Retina (tissue), 1 donor: ENCODE data around the gene CAD.

ENCODE experiments used
- DNase-seq: peaks from one replicate; pipeline ENCODE4 v3.0.0-alpha.2; 2016

CAD gene

DNA sequence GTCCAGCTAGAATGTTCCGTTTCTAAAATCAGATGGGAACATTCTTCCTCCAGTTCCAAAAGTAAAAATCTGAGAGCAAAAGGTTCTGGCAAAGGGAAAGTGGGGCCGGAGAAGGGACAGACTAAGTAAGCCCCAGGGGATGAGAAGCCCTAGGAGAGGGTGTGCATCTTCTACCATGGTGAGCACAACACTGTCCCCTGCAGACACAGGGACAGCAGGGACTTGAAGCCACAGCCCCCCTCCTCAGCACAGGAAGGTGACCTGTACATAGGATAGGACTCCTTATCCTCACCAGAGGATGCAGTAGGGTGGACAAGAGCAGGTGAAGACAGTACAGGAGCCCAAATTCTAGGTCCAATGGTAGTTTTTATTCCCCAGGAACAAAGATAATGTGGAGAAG is 17.9 kb upstream of the CAD start:
- DNase-seq = no peak

DNA sequence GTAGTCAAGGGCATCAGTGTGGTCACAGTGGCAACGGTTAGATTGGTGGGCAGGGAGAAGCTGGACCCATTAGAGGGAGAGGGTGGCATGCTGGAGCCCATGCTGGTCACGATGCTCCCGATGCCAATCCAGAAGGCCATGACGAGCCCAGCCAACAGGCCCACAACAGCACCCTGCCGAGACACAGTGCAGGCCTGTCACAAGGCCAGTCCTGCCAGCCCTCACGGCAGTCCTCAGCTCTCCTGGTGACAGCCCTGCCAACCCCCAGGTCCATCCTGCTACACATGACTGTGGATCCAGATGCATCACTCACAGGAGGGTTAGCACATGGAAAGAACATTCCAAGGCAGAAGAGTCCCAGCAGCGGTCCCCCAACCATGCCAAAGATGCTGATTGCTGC is 15.5 kb upstream of the CAD start:
- no peak for DNase-seq

DNA sequence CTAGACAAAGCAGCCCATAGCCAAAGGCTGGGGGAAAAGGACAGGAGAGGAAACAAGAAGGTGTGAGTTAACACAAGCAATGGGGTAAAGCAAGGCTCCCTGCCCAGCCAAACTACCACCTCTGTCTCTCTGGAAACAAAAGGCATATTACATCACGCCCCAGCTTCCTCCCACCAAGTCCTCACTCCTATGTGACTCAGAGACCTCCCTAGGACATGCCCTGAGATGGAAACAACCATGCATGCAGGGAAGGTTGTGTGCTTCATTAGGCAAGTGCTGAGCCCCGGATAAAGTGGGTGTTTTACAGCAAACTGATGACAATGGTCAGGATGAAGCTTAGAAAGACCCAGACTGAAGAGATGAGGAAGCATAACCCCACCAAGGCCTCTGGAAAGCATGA is 14.3 kb upstream of the CAD start:
- DNase-seq = no peak

DNA sequence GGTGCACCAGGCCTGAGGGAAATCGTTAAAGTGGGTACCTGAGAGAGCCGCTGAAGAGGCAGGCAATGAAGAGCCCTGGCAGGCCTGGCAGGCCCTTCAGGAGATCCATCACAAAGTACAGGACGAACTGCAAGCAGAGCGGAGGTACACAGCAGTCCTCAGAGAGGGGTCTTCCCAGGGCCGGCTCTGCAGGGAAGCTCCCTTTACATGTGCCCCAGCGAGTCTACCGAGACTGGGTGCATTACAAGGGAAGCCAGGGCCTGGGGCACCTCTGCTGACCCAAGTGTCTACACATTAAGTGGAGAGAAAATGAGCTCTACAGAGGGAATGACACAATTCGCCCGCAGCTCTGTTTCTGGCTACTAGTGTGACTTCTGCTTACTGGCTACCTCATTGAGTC is 13.4 kb upstream of the CAD start:
- DNase-seq = no peak

DNA sequence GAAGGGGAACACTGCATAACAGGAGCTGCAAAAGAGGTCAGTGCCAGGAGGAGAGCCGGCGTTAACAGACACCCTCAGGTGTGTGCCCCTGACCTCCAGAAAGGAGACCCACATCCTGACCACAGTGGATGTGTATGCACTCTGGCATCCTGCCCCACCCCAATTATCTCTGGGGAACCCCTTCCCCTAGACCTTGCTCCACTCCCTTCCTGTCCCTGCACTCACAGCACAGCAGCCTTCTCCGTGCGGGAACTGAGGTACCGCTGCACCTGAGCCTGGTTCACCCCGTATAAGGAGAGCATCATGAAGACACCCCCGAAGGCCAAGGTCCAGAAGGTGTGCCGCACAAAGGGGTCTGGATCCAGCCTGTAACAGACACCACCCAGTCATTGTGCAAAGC is 12.6 kb upstream of the CAD start:
- no peak for DNase-seq

DNA sequence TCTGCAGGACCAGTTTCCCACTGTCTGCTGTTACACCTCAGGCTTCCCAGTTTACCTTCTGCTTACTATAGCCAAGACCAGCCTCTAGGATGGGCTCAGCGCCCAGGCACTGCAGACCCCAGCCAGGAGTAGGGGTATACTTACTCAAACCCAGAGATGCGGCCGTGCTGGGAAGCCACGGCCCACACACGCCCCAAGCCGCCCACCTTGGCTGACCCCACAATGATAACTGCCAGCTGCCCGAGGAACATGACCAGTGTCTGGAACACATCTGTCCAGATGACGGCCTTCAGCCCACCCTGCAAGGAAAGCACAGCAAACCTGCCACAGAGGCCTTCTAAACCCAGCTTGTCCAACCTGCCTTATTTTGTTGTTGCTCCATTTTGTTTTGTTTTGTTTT is 12.0 kb upstream of the CAD start:
- no peak for DNase-seq

DNA sequence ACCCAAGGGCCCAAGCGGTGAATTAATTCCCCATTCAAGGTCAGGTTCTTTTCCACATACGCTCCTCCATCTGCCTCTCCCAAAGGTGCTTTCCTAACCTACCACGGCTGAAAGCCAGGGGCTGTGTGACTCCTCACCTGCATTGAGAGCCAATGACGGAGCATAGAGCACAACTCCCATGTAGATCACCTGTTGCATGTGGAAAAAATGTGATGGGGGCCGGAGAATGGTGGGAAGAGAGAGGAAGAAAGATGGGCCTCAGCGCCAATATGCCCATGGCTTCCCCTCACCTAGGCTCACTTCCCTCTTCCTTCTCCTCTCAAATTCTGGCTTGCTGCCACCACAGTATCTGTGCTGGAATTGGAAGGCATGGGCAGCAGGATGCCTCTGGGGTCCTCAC is 10.8 kb upstream of the CAD start:
- DNase-seq = no peak

DNA sequence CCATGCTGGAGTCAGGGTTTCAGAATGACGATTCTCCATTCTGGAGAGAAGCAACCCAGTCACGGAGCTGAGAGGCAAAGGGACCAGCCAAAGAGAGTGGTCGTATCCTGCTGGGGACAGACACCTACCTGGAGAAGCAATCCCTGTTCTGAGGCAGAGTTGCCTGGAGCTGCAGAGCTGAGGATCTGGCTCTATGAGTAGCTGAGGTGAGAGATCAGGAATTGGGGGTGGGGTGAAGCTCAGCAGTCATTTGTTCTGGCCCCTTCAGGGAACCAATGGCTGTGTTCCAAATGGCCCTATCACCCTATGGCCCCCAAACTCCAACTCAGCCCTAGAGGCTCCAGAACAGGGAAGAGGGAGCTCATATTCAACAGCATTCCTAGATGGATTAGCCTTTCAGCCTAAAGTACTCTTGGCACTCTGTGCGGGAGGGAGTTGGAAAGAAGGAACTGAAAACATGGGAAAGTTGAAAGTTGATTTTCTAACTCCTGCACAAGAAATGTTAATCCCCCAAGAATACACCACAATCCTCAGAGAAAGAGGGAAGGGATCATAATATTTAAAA is 8.6 kb upstream of the CAD start:
- DNase-seq = no peak

DNA sequence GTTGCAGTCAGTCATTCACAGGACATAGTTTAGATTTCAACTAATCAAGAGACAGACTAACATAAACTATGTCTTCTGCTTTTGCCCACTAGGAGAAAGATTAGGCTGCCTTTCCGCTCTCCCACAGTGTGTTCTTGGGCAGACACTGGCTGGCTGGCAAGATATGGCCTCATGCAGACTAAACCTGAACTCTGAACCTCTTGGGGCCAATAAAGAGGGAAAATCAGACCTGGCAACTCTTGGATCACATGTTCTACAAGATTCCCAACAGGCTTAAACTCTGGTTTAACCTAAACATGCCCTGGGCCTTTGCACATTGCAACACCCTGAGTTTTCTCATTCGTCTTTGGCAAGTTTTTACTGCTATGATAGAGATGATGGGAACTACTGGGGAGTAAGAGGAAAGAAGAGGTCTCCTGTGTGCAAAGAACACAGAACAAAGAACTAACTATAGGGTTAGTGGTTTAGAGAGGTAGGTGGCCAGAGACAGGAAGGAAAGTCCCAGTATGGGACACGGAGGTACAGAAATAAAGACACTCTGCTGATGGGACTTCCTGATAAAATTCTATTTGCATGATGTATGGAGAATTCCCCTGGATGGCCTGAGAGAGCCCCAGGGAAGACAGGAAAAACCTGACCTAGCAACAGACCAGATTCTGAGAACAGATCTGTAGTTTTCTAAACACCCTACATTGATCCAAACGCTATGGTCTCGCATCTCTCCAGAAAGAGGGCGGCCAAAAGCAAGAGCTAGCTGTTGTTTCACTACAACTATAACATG is 7.4 kb upstream of the CAD start:
- no peak for DNase-seq

DNA sequence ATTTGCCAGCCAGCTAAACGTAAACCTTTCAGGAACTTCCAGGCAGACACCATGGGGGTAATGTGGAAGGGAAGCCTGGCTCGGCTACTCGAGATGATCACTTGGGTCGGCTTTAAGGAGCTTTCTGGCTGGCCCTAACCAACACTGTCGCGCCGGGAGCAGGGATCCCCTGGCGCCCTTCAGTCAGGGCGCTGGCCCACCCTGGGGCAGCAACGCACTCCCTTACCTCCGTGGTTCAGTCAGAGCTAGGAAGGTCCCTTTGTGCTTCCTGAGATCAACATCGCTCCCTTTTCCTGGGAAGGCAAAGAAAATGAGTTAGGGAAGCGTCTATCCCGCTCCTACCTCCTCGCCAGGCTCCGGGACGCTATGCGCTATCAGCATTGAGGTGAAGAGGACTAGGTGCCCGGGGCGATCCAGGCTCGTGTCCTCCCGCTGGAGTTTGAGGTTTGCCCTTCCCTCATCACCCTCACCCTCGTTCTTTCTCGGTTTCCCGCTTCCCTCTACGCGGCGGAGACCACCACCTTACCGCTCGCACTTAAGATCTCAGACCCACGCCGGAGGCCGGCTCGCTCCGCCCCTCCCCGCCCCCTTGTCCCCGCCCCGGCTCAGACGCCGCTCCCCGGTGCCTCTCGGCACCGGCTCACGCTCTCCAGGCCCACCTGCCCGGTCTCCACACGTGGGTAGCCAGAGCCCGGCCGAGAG is 5.8 kb upstream of the CAD start:
- DNase-seq = peak; percentile 74

DNA sequence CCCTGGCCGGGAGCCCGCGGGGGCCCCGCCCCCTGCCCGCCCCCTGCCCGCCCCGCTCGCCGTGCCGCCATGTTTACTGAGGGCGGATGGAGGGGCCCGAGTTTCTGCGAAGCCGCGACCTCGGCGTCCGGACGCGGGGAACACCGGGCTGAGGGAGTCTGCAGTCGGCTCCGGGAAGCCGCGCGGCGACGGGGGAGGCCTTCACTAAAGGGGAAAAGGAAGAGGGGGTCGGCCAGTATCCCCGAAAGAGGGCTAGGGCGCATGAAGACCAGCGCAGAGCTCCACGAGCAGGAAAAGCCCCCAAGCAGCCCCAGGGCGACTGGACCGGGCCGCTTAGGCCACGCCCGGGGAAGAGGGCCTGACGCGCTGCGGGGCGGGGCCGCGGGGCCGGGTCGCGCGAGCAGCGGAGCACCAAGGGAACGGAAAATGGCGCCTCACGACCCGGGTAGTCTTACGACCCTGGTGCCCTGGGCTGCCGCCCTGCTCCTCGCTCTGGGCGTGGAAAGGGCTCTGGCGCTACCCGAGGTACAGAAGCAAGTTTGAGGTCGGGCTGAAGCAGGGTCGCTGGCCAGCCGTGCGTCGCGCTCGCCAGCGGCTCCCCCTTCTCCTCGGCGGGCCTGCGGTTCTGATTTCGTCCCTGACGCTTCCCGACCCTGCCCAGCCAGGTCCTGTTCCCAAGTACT is 5.1 kb upstream of the CAD start, which contains the start of the genes ATRAID and SLC5A6:
TSS of gene ATRAID (plus strand) at position 99 of the 683 bp plus-strand sequence. CDS start at position 427, 328 bp downstream.
TSS of gene SLC5A6 (minus strand) at position 326 of the 683 bp plus-strand sequence. CDS start 4,618 bp downstream, outside the sequence.
- DNase-seq = peak; percentile 99

DNA sequence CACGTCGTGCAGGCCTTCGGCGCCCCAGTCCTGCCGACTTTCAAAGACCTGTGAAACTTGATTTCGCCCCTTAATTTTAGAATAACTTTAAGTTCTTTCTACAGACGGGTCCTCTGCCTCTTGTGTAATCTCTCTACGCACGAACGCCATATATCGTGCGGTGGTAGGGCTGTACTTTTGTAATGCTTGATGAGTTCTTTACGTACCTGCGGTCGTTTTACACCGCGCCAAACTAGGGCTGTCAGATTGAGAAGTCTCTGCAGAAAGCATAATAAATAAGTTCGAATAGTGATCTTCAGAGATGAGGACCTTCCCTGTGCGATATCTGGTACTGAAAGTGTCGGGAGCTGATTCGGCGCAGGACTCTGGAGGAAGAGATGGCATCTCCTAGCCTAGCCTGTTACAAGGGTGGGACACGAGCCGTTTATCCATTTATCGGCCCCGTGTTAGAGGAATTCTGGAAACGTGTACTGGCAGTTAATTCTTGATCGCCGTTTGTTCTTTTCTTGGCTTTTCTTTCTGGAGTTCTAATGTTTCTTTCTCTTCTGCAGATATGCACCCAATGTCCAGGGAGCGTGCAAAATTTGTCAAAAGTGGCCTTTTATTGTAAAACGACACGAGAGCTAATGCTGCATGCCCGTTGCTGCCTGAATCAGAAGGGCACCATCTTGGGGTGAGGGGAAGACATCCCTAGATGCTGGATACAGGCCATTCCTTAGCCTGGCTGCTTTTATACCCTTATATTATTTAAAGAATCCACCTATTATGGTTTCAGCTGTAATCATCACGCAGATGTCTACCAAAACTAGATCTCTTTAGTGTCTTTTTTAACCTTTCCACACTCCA is 4.3 kb upstream of the CAD start:
- no peak for DNase-seq

DNA sequence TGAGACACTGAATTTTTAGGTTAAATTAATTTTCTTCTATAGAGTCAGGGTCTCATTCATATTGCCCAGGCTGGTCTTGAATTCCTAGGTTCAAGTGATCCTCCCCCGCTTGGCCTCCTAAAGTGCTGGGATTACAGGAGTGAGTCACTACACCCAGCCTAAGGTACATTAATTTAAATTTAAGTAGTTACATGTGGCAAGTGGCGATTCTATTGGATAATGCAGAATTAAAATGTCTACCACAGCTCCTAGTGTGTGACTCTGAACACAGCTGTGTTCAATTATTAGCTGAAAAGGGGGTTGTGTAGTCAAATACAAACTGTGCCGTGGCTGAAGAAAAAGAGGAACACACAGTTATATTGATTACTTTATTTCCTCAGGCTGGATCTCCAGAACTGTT is 2.2 kb upstream of the CAD start:
- no peak for DNase-seq

DNA sequence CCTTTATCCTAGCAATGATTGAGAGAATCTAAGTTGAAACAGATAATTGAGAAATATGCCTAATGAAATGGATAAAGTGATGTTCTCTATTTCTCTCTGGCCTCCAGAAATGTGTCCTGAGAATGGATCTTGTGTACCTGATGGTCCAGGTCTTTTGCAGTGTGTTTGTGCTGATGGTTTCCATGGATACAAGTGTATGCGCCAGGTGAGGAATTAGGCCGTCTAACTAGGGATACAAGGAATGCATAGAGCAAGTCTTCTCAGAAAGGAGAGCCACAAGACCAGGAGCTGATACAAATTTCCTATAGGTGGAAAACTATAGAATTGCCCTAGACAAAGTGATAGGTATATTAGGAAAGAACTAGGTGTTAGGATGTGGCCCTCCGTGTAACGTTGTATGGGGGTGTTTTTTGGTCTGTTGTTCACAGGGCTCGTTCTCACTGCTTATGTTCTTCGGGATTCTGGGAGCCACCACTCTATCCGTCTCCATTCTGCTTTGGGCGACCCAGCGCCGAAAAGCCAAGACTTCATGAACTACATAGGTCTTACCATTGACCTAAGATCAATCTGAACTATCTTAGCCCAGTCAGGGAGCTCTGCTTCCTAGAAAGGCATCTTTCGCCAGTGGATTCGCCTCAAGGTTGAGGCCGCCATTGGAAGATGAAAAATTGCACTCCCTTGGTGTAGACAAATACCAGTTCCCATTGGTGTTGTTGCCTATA is 592 bp upstream of the CAD start:
- DNase-seq = no peak

DNA sequence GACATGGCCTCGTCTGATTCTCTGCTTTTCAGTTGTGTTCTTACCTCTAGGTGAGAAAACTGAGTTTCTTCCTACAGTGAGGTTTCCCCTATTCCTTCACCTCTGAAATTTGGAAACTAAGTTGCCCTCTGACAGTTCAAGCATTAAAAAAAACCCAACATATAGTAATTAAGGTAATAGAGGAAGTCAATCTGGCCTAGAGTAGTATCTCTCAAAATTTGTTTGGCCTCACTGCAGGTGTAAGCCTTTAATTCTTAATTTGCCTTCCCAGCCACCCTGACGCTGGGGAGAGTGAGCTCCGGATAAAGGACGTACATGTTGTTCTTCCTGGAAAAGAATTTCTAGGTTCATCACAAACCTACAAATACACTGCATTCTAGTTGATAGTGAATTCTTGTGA is 1.4 kb downstream of the CAD start:
- DNase-seq = no peak

DNA sequence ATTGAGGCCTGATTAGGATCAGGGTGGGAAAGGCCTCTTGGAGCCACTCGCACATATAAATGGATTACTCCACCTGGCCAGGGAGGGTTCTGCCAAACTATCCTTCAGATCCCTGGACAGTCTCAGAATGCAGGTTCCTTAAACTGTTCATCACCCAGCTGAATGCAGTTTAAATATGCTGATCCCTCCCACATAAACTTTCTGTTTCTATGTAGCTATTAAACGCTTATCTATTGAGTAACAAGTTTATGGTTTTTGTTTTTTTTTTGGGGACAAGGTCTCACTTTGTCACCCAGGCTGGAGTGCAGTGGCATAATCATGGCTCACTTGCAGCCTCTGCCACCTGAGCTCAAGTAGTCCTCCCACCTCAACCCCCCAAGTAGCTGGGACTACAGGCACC is 1.9 kb downstream of the CAD start:
- DNase-seq = no peak

DNA sequence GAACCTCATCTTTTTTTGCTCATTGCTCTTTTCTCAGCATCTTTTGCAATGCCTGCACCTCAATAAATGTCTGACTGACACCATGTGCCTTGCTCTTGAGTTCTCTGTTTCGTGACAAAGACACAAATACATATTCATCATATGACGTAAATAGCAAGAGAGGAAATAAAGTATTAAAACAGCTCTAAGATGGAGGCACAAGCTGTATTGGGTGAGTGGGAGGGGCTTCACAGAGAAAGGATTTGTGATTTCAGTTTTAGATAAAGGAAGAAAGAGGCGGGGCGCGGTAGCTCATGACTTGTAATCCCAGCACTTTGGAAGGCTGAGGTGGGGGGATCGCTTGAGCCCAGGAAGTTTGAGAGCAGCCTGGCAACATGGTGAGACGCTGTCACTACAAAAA is 2.9 kb downstream of the CAD start:
- no peak for DNase-seq

DNA sequence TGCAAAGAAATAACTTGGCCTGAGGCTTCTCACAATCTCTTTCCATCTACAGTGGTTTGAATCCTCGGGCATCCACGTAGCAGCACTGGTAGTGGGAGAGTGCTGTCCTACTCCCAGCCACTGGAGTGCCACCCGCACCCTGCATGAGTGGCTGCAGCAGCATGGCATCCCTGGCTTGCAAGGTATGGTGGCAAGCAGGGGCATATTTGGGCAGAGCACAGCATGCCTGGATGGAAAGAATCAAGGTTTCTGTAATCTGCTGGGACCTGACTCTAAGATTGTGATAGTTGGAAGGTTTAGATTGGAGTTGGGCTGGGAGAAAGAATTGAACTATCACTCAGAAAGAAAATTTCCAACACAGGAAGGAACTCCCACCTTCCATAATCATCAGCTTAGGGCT is 4.0 kb downstream of the CAD start:
- DNase-seq = no peak

DNA sequence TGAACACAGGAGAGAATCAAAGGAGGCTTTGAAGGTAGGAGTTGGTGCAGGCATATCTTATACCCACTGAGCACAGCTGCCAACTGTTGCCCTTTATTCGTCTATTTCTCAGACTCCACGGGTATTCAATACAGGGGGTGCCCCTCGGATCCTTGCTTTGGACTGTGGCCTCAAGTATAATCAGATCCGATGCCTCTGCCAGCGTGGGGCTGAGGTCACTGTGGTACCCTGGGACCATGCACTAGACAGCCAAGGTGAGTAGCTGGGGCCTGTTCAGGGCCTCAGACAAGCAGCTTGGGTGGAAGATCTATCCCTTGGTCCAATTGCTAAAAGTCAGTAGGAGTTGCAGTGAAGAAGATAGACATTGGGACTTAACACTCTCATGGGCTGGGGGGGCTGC is 5.2 kb downstream of the CAD start:
- no peak for DNase-seq

DNA sequence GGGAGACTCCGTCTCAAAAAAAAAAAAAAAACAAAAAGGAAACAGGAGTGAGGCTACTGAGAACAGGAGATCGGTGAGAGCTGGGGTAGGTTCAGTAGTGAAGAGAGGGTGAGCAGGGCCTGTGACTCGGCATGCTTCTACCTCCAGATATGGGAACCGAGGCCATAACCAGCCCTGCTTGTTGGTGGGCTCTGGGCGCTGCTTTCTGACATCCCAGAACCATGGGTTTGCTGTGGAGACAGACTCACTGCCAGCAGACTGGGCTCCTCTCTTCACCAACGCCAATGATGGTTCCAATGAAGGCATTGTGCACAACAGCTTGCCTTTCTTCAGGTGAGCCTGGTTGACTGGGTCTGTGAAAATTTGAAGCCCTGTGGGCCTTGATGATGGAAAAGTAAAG is 6.2 kb downstream of the CAD start:
- no peak for DNase-seq

DNA sequence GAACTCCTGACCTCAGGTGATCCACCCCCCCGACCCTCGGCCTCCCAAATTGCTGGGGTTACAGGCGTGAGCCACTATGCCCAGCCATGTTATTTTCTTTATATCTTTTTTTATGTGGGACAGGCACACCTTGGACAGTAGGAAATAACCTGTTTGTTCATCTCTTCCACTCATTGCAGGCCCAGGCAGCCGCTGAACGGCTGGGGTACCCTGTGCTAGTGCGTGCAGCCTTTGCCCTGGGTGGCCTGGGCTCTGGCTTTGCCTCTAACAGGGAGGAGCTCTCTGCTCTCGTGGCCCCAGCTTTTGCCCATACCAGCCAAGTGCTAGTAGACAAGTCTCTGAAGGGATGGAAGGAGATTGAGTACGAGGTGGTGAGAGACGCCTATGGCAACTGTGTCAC is 8.4 kb downstream of the CAD start:
- DNase-seq = no peak

DNA sequence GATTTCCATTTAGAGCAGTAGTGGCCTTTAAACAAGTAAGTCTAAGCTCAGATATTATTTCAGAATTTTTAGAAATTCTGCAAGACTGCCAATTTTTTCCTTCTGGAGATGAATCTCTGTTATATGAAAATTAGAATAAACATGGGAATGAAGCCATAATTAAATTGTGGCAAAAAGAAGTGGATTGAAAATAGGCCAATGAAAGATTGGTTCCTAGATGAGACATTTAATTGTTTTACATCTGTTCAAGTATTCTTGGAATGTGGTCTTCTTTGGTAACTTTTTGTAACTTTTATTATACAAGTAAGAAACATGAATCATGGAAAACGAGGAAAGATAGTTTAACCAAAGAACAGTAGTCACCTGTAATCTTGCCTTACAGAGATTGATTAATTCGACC is 10.3 kb downstream of the CAD start:
- no peak for DNase-seq
